Iris pigment epithelial cell (primary cell): ENCODE results near the gene WNT10A.
"Not testable (repeated sequence)": the region's sequence is repeated elsewhere in the genome, so short reads cannot be mapped to it uniquely, and the experiment has no call there.

ENCODE experiments used
- DNase-seq: peaks from one replicate; pipeline ENCODE4 v3.0.0-alpha.2; 2011; ENCODE audit warnings: low read depth

Gene WNT10A

GRCh38 chr2:218880102-218880858, at the start of gene WNT10A:
TSS of gene WNT10A (plus strand) at chr2:218880852. CDS start at chr2:218880996, 144 bp downstream.
- no peak for DNase-seq

GRCh38 chr2:218831378-218831990, 49.2 kb upstream of the WNT10A start, which contains the start of gene PRKAG3:
TSS of gene PRKAG3 (minus strand) at chr2:218831803.
- DNase-seq, result no peak

- DNase-seq, result no peak
These were observed 48.6 kb upstream of the WNT10A start for GRCh38 chr2:218832081-218832480.

GRCh38 chr2:218832520-218832919, 48.1 kb upstream of the WNT10A start:
- no peak for DNase-seq

GRCh38 chr2:218833023-218833609, 47.5 kb upstream of the WNT10A start:
- no peak for DNase-seq

GRCh38 chr2:218834685-218835084, 46.0 kb upstream of the WNT10A start:
- no peak for DNase-seq

GRCh38 chr2:218837495-218837894, 43.2 kb upstream of the WNT10A start:
- DNase-seq, result no peak

GRCh38 chr2:218839430-218839829, 41.2 kb upstream of the WNT10A start:
- peak; percentile 92 for DNase-seq

- DNase-seq, result peak; percentile 35
These were observed 40.8 kb upstream of the WNT10A start for GRCh38 chr2:218839888-218840287.

GRCh38 chr2:218844334-218844733, 36.3 kb upstream of the WNT10A start:
- DNase-seq, result not testable (repeated sequence)

- not testable (repeated sequence) for DNase-seq
These were observed 33.7 kb upstream of the WNT10A start for GRCh38 chr2:218846963-218847362.

- DNase-seq, result no peak
These were observed 30.9 kb upstream of the WNT10A start for GRCh38 chr2:218849721-218850120.

- no peak for DNase-seq
These were observed 29.9 kb upstream of the WNT10A start for GRCh38 chr2:218850796-218851195.

GRCh38 chr2:218851286-218851685, 29.4 kb upstream of the WNT10A start:
- DNase-seq, result no peak

- DNase-seq, result peak; percentile 60
These were observed 27.6 kb upstream of the WNT10A start for GRCh38 chr2:218852911-218853667.

- DNase-seq, result peak; percentile 37
These were observed 26.9 kb upstream of the WNT10A start for GRCh38 chr2:218853766-218854165.

- no peak for DNase-seq
These were observed 25.8 kb upstream of the WNT10A start for GRCh38 chr2:218854860-218855259.

- no peak for DNase-seq
These were observed 25.1 kb upstream of the WNT10A start for GRCh38 chr2:218855305-218856166.

GRCh38 chr2:218856167-218856895, 24.3 kb upstream of the WNT10A start:
- DNase-seq, result no peak

GRCh38 chr2:218856896-218857243, 23.8 kb upstream of the WNT10A start:
- DNase-seq, result no peak
